HUES64 (cell line): ENCODE results near the gene ROBO2.

Experiments used
- H3K27ac ChIP-seq: 2 replicates; pipeline ENCODE4 v1.7.0; 2013; ENCODE audit warnings: low read depth, low read length, inconsistent platforms
- H3K27me3 ChIP-seq: 2 replicates; pipeline ENCODE4 v1.6.1; 2013; ENCODE audit warnings: mild to moderate bottlenecking, low read length; ENCODE audit not compliant: insufficient read depth
- H3K36me3 ChIP-seq: 2 replicates; pipeline ENCODE4 v1.6.1; 2013; ENCODE audit warnings: mild to moderate bottlenecking, low read length; ENCODE audit not compliant: insufficient read depth
- H3K4me1 ChIP-seq: 2 replicates; pipeline ENCODE4 v1.6.1; 2013; ENCODE audit warnings: mild to moderate bottlenecking, low read length, moderate library complexity; ENCODE audit not compliant: insufficient read depth
- H3K4me3 ChIP-seq: 2 replicates; pipeline ENCODE4 v1.5.1; 2013; ENCODE audit warnings: mild to moderate bottlenecking, low read length, moderate library complexity
- H3K9ac ChIP-seq: 2 replicates; pipeline ENCODE4 v1.6.1; 2013; ENCODE audit warnings: mild to moderate bottlenecking, low read depth, low read length
- H3K9me3 ChIP-seq: 2 replicates; pipeline ENCODE4 v1.6.1; 2013; ENCODE audit warnings: low read depth, low read length; ENCODE audit not compliant: insufficient read depth
- WGBS: fragments of 150-250, 120-280 bp; methylation state at CpG from one replicate; pipeline ENCODE4 v1.1.7; 2013; ENCODE audit warnings: missing lambda C conversion rate; 5-methylcytosine and 5-hydroxymethylcytosine counted together

The ROBO2 gene

DNA sequence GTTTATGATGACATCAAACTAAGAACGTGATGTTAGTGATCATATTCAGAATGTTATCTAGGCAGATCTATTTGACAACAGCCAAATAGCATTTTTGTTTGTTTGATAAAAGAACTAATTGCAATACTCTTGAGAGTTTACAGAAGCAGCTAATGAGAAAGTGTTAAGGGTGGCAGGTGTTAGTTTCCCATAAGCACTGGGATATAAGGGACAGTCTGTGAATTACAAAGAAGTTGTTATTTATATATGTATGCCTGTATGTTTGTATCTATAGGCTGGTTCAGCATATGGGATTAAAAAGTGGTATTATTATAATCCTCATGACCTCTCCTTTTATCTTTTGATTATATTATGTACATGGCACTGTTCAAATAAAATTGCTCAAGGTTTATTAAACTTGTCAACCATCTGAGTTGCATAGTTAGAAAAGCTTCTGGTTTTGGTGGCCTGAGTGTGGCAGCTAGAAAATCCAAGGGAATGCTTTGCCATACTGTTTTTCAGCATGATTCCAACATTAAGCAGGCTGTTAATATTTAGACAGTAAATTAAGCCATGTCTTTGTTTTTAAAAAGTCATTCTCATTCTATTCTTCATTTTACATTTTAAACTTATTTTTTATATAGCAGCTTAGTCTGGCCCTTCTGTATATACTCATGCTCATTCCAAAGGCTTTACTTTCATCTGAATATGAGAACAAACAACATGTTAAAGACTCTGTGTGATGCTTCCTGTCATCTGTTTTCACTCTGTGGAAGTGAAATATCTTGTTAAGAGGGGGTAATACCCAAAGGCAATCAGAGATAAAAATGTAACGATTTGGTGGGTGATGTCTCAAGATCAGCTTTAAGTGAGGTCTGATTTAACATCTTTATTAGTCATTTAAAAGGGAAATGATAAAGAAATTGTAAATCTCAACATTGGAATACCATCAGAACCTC, 13.1 kb downstream of the ROBO2 start:
- Histone ChIP-seq H3K4me3 (no peak overlapping the region), H3K9ac (no peak overlapping the region), H3K9me3 (no peaks in the 10 kb centered on the region), H3K36me3 (no peaks in the 10 kb centered on the region), H3K27me3 (no peaks in the 10 kb centered on the region), H3K4me1 (peaks cover 26% of the 10 kb centered on the region), H3K27ac (no peak overlapping the region)
- 51% methylated on average over 2 of the region's 2 CpGs for WGBS

DNA sequence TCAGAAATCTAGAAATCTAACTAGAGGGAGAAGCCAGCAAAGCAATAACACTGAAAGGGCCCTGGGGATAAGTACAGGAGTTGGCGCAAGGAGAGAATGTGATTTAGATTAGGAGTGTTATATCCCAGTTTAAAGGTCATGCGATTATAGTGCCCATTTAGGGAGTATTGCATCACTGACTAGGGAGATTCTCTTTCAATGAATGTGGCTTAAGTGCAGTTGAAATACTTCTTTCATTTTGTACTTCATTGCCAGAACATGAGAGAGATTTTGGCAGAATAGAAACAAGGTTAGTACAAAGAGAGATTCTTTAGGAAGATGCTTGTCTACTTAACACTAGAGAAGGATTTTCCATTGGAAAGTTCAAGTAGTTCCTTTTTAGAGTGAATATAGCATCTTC, 13.9 kb downstream of the ROBO2 start:
- no peaks in the 10 kb centered on the region for H3K36me3 ChIP-seq
- H3K9ac ChIP-seq = no peak overlapping the region
- no peak overlapping the region for H3K27ac ChIP-seq
- no peak overlapping the region for H3K4me3 ChIP-seq
- H3K27me3 ChIP-seq = no peaks in the 10 kb centered on the region
- peaks cover 26% of the 10 kb centered on the region for H3K4me1 ChIP-seq
- H3K9me3 ChIP-seq = no peaks in the 10 kb centered on the region
- whole genome bisulfite sequencing = 92% methylated on average over 2 of the region's 2 CpGs

DNA sequence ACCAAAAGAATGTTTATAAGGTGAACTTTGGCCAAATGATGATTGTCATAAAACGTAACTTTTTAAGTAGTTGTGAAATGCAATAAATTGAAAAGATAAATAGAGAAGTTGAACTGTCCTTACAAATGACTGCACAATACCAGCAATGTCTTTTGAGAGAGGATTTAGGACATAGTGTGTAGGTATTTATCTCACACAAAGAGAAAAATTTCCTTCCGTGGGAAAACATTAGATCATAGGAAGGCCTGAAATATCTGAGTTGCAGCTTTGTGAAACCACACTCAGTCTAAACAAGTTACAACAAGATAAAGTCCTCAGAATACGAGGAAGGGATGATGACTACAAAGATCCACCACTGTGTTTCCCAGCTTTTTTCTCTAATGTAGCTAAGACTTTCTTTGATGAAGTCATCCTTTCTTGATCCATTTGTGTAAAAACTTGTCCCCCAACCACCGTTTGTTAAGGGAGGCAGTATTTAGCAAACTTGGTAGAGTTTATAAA, 16.0 kb downstream of the ROBO2 start:
- H3K9ac ChIP-seq = no peak overlapping the region
- WGBS = 90% methylated on average over 3 of the region's 4 CpGs
- no peaks in the 10 kb centered on the region for H3K27me3 ChIP-seq
- H3K27ac ChIP-seq = no peak overlapping the region
- H3K36me3 ChIP-seq = no peaks in the 10 kb centered on the region
- H3K4me3 ChIP-seq = no peak overlapping the region
- H3K4me1 ChIP-seq = peaks cover 26% of the 10 kb centered on the region
- H3K9me3 ChIP-seq = no peaks in the 10 kb centered on the region

DNA sequence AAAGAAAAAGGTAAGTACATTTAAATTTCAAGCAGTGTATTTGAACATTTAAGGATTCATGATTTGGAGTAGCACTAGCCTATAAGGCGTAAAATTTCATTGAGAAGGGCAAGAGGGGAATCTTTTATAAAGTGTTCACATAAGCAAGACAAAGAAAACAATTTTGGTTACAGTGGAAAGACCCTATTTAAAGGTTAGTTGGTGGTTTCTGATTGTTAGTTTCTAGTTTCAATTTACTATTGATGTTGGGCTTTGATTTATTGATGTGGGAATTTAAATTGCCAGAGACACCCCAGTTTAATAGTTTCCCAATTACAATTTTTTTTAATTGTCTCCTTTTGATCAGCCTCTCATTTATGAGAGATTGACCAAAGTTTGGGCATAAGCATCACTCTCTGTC, 19.5 kb downstream of the ROBO2 start:
- Histone ChIP-seq H3K4me3 (no peak overlapping the region), H3K27me3 (no peaks in the 10 kb centered on the region), H3K4me1 (no peaks in the 10 kb centered on the region), H3K36me3 (no peaks in the 10 kb centered on the region), H3K9me3 (peaks cover 8% of the 10 kb centered on the region; the same call in 1 of the 2 replicates), H3K9ac (no peak overlapping the region), H3K27ac (no peak overlapping the region)
- WGBS = 97% methylated on average over 1 of the region's 1 CpG

DNA sequence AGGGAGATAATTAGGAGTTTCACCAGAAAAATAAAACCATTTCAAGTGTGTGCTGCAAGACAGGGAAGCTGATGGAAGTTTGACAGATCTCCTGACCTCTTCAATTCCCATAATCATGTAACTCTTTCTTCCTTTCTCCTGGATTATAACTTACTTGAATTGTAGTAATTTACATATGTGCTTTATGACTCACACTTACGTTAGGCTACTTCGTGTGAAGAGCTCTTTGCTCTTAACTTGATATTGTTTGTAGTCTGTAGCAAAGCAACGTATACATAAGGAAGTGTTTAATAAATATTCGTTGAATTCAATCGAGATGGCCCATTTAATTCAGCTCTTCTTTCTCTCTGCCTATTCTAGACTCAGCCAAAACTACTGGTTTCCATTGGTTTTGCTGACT, 23.5 kb downstream of the ROBO2 start:
- H3K9ac ChIP-seq = no peak overlapping the region
- H3K4me3 ChIP-seq = no peak overlapping the region
- no peak overlapping the region for H3K27ac ChIP-seq
- H3K36me3 ChIP-seq = no peaks in the 10 kb centered on the region
- H3K9me3 ChIP-seq = peaks cover 8% of the 10 kb centered on the region; the same call in 1 of the 2 replicates
- H3K4me1 ChIP-seq = no peaks in the 10 kb centered on the region
- WGBS = 94% methylated on average over 5 of the region's 5 CpGs
- H3K27me3 ChIP-seq = no peaks in the 10 kb centered on the region

DNA sequence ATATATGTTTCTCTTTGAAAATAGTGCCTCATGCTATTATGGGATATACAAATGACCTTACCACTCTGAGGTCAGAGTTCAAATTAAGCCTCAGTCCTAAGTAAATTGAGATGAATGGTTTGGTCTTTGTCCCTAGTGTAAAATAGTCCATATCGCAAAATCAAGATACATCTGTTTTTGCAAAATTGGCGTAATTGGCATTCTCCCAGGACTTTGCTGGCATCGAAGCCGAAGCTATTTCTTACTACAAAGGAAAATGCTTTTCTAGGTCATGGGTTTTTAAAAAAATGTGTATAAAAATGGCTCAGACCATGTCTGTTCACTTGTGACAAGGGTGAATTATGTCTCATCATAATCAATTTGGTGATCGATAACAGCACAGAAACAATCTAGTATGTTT, 25.9 kb downstream of the ROBO2 start:
- Histone ChIP-seq H3K36me3 (no peaks in the 10 kb centered on the region), H3K4me3 (no peak overlapping the region), H3K9ac (no peak overlapping the region), H3K9me3 (peaks cover 8% of the 10 kb centered on the region; the same call in 1 of the 2 replicates), H3K27ac (no peak overlapping the region), H3K27me3 (no peaks in the 10 kb centered on the region), H3K4me1 (peaks cover 5% of the 10 kb centered on the region; the same call in 1 of the 2 replicates)
- over 99% methylated on average over 5 of the region's 5 CpGs for WGBS

DNA sequence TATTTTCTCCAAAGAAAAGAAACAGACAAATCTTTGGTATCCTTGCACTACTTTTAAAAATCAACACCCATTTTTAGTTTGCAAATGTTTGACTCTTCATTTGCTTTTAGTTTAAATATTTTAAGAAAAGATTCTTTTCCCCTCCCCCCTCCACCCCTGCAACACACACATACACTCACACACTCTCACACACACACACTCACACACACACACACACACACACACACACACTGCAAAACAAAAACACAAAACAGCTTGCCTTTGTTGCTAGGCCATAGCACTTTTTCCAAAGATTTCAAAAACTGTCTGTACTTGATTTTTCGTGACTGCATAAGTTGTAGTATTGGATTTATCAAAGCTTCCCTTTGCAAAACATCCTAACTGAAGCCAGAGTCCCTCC, 26.9 kb downstream of the ROBO2 start:
- Histone ChIP-seq H3K36me3 (no peaks in the 10 kb centered on the region), H3K4me3 (no peak overlapping the region), H3K9me3 (peaks cover 8% of the 10 kb centered on the region; the same call in 1 of the 2 replicates), H3K27me3 (no peaks in the 10 kb centered on the region), H3K9ac (no peak overlapping the region), H3K27ac (no peak overlapping the region), H3K4me1 (peaks cover 10% of the 10 kb centered on the region; the same call in 1 of the 2 replicates)
- 100% methylated on average over 1 of the region's 1 CpG for WGBS

DNA sequence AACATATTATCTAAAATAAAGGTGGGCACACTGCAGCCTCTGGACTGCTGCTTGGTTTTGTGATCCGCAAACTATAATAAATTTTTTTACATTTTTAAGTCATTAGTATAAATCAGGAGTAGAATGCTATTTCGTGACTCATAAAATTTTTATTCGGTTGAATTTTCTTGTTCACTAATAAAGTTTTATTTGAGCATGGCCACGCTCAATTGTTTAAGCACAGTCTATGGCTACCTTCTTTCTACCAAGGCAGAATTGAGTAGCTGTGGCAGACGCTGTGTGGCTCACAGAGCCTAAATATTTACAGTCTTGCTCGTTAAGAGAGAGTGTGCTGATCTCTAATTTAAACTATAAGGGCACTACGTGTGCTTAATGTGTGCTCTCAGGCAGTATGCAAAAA, 28.9 kb downstream of the ROBO2 start:
- 91% methylated on average over 6 of the region's 7 CpGs for WGBS
- Histone ChIP-seq H3K4me3 (no peak overlapping the region), H3K27ac (no peak overlapping the region), H3K9ac (no peak overlapping the region), H3K9me3 (no peaks in the 10 kb centered on the region), H3K27me3 (no peaks in the 10 kb centered on the region), H3K4me1 (peaks cover 27% of the 10 kb centered on the region), H3K36me3 (no peaks in the 10 kb centered on the region)

DNA sequence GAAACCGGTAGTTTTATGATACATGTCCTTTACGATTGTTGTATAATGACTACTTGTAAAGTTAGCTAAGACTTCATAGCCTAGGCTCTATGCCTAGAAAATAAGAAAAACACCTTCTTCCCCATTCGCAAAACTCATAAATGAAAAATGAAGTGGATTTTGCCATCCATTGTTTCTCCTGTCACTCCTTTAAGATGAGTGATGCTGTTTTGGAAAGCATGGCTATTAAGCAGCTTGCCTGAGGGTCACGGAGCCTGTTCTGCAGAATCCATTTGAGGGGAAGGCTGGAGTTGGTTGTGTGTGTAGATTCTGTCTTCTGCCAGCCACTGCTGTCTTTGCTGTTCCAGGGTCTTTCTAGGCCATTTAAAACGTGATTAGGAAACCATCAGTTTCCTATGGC, 31.5 kb downstream of the ROBO2 start:
- Histone ChIP-seq H3K4me1 (peaks cover 29% of the 10 kb centered on the region), H3K36me3 (no peaks in the 10 kb centered on the region), H3K9me3 (no peaks in the 10 kb centered on the region), H3K27me3 (no peaks in the 10 kb centered on the region), H3K4me3 (no peak overlapping the region), H3K27ac (no peak overlapping the region), H3K9ac (no peak overlapping the region)
- WGBS = 89% methylated on average over 5 of the region's 5 CpGs

DNA sequence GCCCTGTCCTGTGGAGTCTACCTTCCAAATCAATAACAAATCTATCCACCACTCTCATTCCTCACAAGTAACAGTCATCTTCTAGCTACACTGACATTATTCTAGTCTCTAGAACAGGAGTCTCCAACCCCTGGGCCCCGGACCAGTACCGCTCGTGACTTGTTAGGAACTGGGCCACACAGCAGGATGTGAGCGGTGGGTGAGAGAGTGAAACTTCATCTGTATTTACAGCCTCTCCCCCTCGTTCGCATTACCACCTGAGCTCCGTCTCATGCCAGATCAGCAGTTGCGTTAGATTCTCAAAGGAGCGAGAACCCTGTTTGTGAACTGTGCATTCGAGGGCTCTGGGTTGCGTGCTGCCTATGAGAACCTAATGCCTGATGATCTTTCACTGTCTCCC, 31.9 kb downstream of the ROBO2 start:
- Histone ChIP-seq H3K9ac (no peak overlapping the region), H3K36me3 (no peaks in the 10 kb centered on the region), H3K27ac (no peak overlapping the region), H3K4me3 (no peak overlapping the region), H3K9me3 (no peaks in the 10 kb centered on the region), H3K27me3 (no peaks in the 10 kb centered on the region), H3K4me1 (peaks cover 29% of the 10 kb centered on the region)
- 94% methylated on average over 11 of the region's 11 CpGs for WGBS

DNA sequence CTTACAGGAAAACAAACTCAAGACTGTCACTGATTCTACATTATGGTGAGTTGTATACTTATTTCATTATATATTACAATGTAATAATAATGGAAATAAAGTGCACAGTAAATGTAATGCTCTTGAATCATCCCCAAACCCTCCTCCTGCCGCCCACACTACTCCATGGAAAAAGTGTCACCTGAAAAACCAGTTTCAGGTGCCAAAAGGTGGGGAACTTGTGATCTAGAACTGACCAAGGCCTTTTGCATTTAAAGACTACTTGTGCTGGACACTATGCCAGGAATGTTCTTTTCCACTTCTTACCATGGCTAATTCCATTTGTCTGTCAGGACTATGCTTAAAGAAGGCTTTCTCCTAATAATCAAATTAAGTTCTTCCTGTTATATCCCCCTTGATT, 32.3 kb downstream of the ROBO2 start:
- 90% methylated on average over 1 of the region's 1 CpG for WGBS
- Histone ChIP-seq H3K4me3 (no peak overlapping the region), H3K27ac (no peak overlapping the region)

More for the DNA sequence above, 32.3 kb downstream of the ROBO2 start:
- no peak overlapping the region for H3K9ac ChIP-seq
- no peaks in the 10 kb centered on the region for H3K27me3 ChIP-seq
- no peaks in the 10 kb centered on the region for H3K9me3 ChIP-seq
- H3K4me1 ChIP-seq = peaks cover 29% of the 10 kb centered on the region
- no peaks in the 10 kb centered on the region for H3K36me3 ChIP-seq
